ENCODE measurements around the gene SLC6A6.

The SLC6A6 gene

GRCh38 chr3:14521611-14522010 lies 119.2 kb downstream of the SLC6A6 start:
- TF ChIP-seq, protein P1, sequence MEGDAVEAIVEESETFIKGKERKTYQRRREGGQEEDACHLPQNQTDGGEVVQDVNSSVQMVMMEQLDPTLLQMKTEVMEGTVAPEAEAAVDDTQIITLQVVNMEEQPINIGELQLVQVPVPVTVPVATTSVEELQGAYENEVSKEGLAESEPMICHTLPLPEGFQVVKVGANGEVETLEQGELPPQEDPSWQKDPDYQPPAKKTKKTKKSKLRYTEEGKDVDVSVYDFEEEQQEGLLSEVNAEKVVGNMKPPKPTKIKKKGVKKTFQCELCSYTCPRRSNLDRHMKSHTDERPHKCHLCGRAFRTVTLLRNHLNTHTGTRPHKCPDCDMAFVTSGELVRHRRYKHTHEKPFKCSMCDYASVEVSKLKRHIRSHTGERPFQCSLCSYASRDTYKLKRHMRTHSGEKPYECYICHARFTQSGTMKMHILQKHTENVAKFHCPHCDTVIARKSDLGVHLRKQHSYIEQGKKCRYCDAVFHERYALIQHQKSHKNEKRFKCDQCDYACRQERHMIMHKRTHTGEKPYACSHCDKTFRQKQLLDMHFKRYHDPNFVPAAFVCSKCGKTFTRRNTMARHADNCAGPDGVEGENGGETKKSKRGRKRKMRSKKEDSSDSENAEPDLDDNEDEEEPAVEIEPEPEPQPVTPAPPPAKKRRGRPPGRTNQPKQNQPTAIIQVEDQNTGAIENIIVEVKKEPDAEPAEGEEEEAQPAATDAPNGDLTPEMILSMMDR (conservative IDR thresholded peaks at IDR 0.05; ENCODE audit: control insufficient read depth, insufficient read depth, low read depth, low read length), result no peak
- H3K4me3 ChIP-seq (ENCODE audit: control insufficient read depth, low read depth, low read length), result no peak overlapping the region
- no peak for DNase-seq (ENCODE audit: low read depth)

- DNase-seq (ENCODE audit: low read depth), result no peak
- no peak overlapping the region for H3K4me3 ChIP-seq (ENCODE audit: control insufficient read depth, low read depth, low read length)
- TF ChIP-seq, protein P1 (conservative IDR thresholded peaks at IDR 0.05; ENCODE audit: control insufficient read depth, insufficient read depth, low read depth, low read length), result no peak
Observed at GRCh38 chr3:14522129-14522691, 119.8 kb downstream of the SLC6A6 start.

- TF ChIP-seq, protein P1 (conservative IDR thresholded peaks at IDR 0.05; ENCODE audit: control insufficient read depth, insufficient read depth, low read depth, low read length), result no peak
- H3K4me3 ChIP-seq (ENCODE audit: control insufficient read depth, low read depth, low read length), result no peak overlapping the region
- DNase-seq (ENCODE audit: low read depth), result no peak
Observed at GRCh38 chr3:14522768-14523167, 120.4 kb downstream of the SLC6A6 start.

GRCh38 chr3:14523792-14524191 lies 121.4 kb downstream of the SLC6A6 start:
- TF ChIP-seq, protein P1 (conservative IDR thresholded peaks at IDR 0.05; ENCODE audit: control insufficient read depth, insufficient read depth, low read depth, low read length), result no peak
- peak; percentile 66 for DNase-seq (ENCODE audit: low read depth)

GRCh38 chr3:14524311-14524711 lies 121.9 kb downstream of the SLC6A6 start:
- DNase-seq (ENCODE audit: low read depth), result peak; percentile 22

More at GRCh38 chr3:14523792-14524191, 121.4 kb downstream of the SLC6A6 start:
- no peak overlapping the region for H3K4me3 ChIP-seq (ENCODE audit: control insufficient read depth, low read depth, low read length)

DNA sequence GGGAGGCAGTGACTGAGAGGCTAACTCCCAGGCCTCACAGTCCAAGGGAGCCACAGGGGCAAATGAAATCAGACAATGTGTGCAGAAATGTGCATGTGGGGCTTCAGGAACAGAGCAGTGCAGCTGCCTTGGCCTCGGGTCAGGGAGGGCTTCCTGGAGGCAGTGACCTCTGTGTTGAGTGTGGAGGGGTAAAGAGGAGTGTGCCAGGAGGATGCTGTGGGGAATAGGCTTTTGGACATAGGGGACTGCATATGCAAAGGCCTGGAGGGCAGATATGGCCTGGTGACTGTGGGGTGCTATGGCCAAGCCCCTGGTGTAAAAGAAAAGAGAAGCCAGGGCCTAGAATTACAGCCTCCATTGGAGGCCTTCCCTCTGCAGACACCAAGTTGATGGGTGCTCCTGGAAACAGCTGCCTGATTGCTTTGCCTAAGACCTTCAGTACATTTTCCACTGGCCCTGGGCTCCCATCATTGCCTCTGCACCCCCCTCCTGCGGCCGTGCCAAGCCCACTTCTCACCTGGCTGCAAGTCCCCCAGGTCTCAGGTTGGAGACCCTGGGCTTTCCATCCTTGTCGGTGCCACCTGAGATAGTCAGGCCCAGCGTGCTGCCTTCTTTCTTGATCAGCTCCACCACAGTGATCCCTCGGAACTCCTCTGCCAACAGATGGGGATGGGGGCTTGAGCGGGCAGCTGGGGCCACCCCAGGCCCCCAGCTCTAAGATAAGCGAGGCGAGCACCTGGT lies 122.7 kb downstream of the SLC6A6 start:
- TF ChIP-seq, protein P1 (conservative IDR thresholded peaks at IDR 0.05; ENCODE audit: control insufficient read depth, insufficient read depth, low read depth, low read length), result no peak
- H3K4me3 ChIP-seq (ENCODE audit: control insufficient read depth, low read depth, low read length), result no peak overlapping the region
- no peak for DNase-seq (ENCODE audit: low read depth)

More at GRCh38 chr3:14524311-14524711, 121.9 kb downstream of the SLC6A6 start:
- TF ChIP-seq, protein P1 (conservative IDR thresholded peaks at IDR 0.05; ENCODE audit: control insufficient read depth, insufficient read depth, low read depth, low read length), result no peak
- H3K4me3 ChIP-seq (ENCODE audit: control insufficient read depth, low read depth, low read length), result no peak overlapping the region

All from fibroblast of mammary gland (primary cell).